ENCODE results near the gene GOLIM4.

The GOLIM4 gene

GRCh38 chr3:167989999-167990398, 105.7 kb downstream of the GOLIM4 start:
- H3K4me3 ChIP-seq (ENCODE audit: control insufficient read depth, low read depth, low read length): no peak overlapping the region
- no peak for TF ChIP-seq CTCF (IDR thresholded peaks at IDR 0.05; ENCODE audit: control insufficient read depth, insufficient read depth, low read depth, low read length, missing control alignments)
- no peak for DNase-seq (ENCODE audit: low read depth)

DNA sequence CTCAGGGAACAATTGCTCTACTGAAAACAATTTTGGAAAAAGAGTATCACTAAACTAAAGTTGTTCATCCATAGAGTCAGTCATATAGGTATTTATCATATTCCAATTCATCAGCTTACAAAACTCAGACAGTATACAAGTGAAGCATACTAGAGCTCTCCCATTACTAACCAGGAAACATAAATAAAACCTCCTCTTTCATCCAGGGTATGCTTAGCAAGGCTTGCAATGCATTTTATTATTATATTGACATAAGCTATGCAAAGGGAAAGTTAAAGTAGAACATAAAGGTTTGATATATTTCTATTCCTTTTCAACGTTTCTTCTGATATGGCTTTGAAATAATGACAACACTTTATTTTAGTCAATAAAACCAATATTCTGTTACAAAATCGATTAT, 106.7 kb downstream of the GOLIM4 start:
- no peak for TF ChIP-seq CTCF (IDR thresholded peaks at IDR 0.05; ENCODE audit: control insufficient read depth, insufficient read depth, low read depth, low read length, missing control alignments)
- H3K4me3 ChIP-seq (ENCODE audit: control insufficient read depth, low read depth, low read length): no peak overlapping the region
- no peak for DNase-seq (ENCODE audit: low read depth)

- DNase-seq (ENCODE audit: low read depth): no peak
- no peak overlapping the region for H3K4me3 ChIP-seq (ENCODE audit: control insufficient read depth, low read depth, low read length)
- TF ChIP-seq CTCF (IDR thresholded peaks at IDR 0.05; ENCODE audit: control insufficient read depth, insufficient read depth, low read depth, low read length, missing control alignments): no peak
These were observed 112.1 kb downstream of the GOLIM4 start for GRCh38 chr3:167983583-167983982.

GRCh38 chr3:167978486-167978885, 117.2 kb downstream of the GOLIM4 start:
- no peak overlapping the region for H3K4me3 ChIP-seq (ENCODE audit: control insufficient read depth, low read depth, low read length)
- DNase-seq (ENCODE audit: low read depth): no peak
- TF ChIP-seq CTCF (IDR thresholded peaks at IDR 0.05; ENCODE audit: control insufficient read depth, insufficient read depth, low read depth, low read length, missing control alignments): no peak

- no peak for TF ChIP-seq CTCF (IDR thresholded peaks at IDR 0.05; ENCODE audit: control insufficient read depth, insufficient read depth, low read depth, low read length, missing control alignments)
- H3K4me3 ChIP-seq (ENCODE audit: control insufficient read depth, low read depth, low read length): no peak overlapping the region
- DNase-seq (ENCODE audit: low read depth): no peak
These were observed 117.7 kb downstream of the GOLIM4 start for GRCh38 chr3:167978071-167978470.

- DNase-seq (ENCODE audit: low read depth): no peak
- H3K4me3 ChIP-seq (ENCODE audit: control insufficient read depth, low read depth, low read length): no peak overlapping the region
- no peak for TF ChIP-seq CTCF (IDR thresholded peaks at IDR 0.05; ENCODE audit: control insufficient read depth, insufficient read depth, low read depth, low read length, missing control alignments)
These were observed 119.0 kb downstream of the GOLIM4 start for GRCh38 chr3:167976516-167977361.
